Erythroblast (primary cell): ENCODE measurements around the gene ADH1C.

Experiments used
- GATA1 ChIP-seq: IDR thresholded peaks from 2 replicates; pipeline ENCODE4 v1.6.1; 2011; ENCODE audit warnings: low read depth, mild to moderate bottlenecking, control low read depth, low read length, moderate library complexity
- POLR2A ChIP-seq: IDR thresholded peaks from 2 replicates; pipeline ENCODE4 v1.6.1; 2011; ENCODE audit warnings: mild to moderate bottlenecking, low read length

DNA sequence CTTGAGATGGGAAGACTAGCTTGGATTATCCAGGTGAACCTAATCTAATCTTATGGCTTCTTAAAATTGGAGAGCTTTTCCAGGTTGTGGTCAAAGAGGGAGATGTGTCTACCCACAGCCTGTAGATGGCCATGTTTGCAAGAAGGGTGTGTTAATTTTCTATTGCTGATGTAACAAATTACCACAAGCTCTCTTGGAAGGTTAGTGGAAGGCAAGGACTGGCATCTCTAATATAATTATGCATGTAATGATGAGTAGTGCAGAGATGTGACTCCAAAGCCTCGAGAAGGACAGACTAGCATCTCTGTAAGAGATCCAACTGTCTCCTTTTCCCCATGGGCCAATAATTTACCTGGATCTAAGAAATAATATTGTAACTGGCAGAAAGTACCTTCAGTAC, 28.2 kb downstream of the ADH1C start:
- TF ChIP-seq POLR2A (no peak), GATA1 (no peak)
